Muscle of leg (tissue), 11 donors: ENCODE measurements around the gene RHNO1. TPM values are rescaled to one million over a fixed set of nuclear protein-coding genes. Genes with fewer than 3 reads are reported as not detected.

Experiments used
- DNase-seq: peaks from one replicate; pipeline ENCODE4 v3.0.0; 2013
- H3K27ac ChIP-seq: one replicate; pipeline ENCODE4 v1.5.1; 2013; ENCODE audit warnings: mild to moderate bottlenecking, low read length, control low read depth
- H3K27me3 ChIP-seq: one replicate; pipeline ENCODE4 v1.6.1; 2013; ENCODE audit warnings: low read length; ENCODE audit not compliant: control insufficient read depth, insufficient read depth
- H3K36me3 ChIP-seq: one replicate; pipeline ENCODE4 v1.6.1; 2013; ENCODE audit warnings: low read length; ENCODE audit not compliant: control insufficient read depth, insufficient read depth
- H3K4me1 ChIP-seq: one replicate; pipeline ENCODE4 v1.6.1; 2013; ENCODE audit warnings: low read length; ENCODE audit not compliant: control insufficient read depth, insufficient read depth
- H3K4me3 ChIP-seq: one replicate; pipeline ENCODE4 v1.5.1; 2013; ENCODE audit warnings: low read length, control low read depth
- H3K9me3 ChIP-seq: replicated peaks from 2 replicates; pipeline ENCODE4 v1.6.1; 2013; ENCODE audit warnings: low read depth, low read length; ENCODE audit not compliant: control insufficient read depth
- WGBS: methylation state at CpG from one replicate; pipeline ENCODE4 v1.1.5; 2013; ENCODE audit warnings: missing lambda C conversion rate; ENCODE audit not compliant: insufficient coverage; 5-methylcytosine and 5-hydroxymethylcytosine counted together
- polyA plus RNA-seq, 8 donors: library from polyadenylated mRNA; unstranded; fragments of 120-200 nt; gene quantifications; one replicate each; pipeline versions ENCODE4 v1.2.1 to v1.2.3, GENCODE V29; 2013; ENCODE audit warnings: inconsistent platforms in 1 of 8, low replicate concordance in 1 of 8; ENCODE audit not compliant: insufficient read length in 8 of 8, insufficient read depth in 1 of 8
- total RNA-seq: library from RNA; stranded (reverse); fragments of 120-200 nt; gene quantifications from one replicate; pipeline ENCODE4 v1.2.4, GENCODE V29; 2013

Gene RHNO1
- total and polyA plus RNA-seq, 9 donors, result 17.8 to 28.3 (median 24.6) TPM

- Histone ChIP-seq H3K9me3 (no peaks in the 10 kb centered on the region), H3K36me3 (peaks cover 55% of the 10 kb centered on the region), H3K27me3 (no peaks in the 10 kb centered on the region), H3K27ac (no peak overlapping the region), H3K4me3 (no peak overlapping the region), H3K4me1 (no peaks in the 10 kb centered on the region)
- WGBS, result 94% methylated on average over 2 of the region's 6 CpGs
- DNase-seq, result no peak
These were observed 48.4 kb downstream of the RHNO1 start for GRCh38 chr12:2925322-2925995.

- no peaks in the 10 kb centered on the region for H3K27me3 ChIP-seq
- no peaks in the 10 kb centered on the region for H3K4me1 ChIP-seq
- no peaks in the 10 kb centered on the region for H3K9me3 ChIP-seq
- peaks cover 52% of the 10 kb centered on the region for H3K36me3 ChIP-seq
- H3K4me3 ChIP-seq, result no peak overlapping the region
- no peak overlapping the region for H3K27ac ChIP-seq
- WGBS, result 58% methylated on average over 3 of the region's 8 CpGs
- no peak for DNase-seq
These were observed 53.8 kb downstream of the RHNO1 start for GRCh38 chr12:2930865-2931264.

GRCh38 chr12:2933586-2933985 lies 56.6 kb downstream of the RHNO1 start:
- no peak overlapping the region for H3K27ac ChIP-seq
- no peak for DNase-seq
- WGBS, result 93% methylated on average over 3 of the region's 6 CpGs
- H3K4me3 ChIP-seq, result no peak overlapping the region
- H3K27me3 ChIP-seq, result no peaks in the 10 kb centered on the region
- H3K4me1 ChIP-seq, result no peaks in the 10 kb centered on the region
- peaks cover 48% of the 10 kb centered on the region for H3K36me3 ChIP-seq
- H3K9me3 ChIP-seq, result no peaks in the 10 kb centered on the region

GRCh38 chr12:2934371-2934770 lies 57.3 kb downstream of the RHNO1 start:
- no peak for DNase-seq
- H3K27ac ChIP-seq, result no peak overlapping the region
- H3K4me3 ChIP-seq, result no peak overlapping the region
- no peaks in the 10 kb centered on the region for H3K9me3 ChIP-seq
- peaks cover 55% of the 10 kb centered on the region for H3K36me3 ChIP-seq
- H3K27me3 ChIP-seq, result no peaks in the 10 kb centered on the region
- no peaks in the 10 kb centered on the region for H3K4me1 ChIP-seq
- 69% methylated on average over 4 of the region's 6 CpGs for WGBS

GRCh38 chr12:2936301-2936700 lies 59.3 kb downstream of the RHNO1 start:
- Histone ChIP-seq H3K27ac (no peak overlapping the region), H3K36me3 (peaks cover 60% of the 10 kb centered on the region), H3K4me3 (no peak overlapping the region), H3K9me3 (no peaks in the 10 kb centered on the region), H3K4me1 (peaks cover 9% of the 10 kb centered on the region), H3K27me3 (no peaks in the 10 kb centered on the region)
- WGBS, result 94% methylated on average over 8 of the region's 11 CpGs
- DNase-seq, result no peak

- Histone ChIP-seq H3K27ac (no peak overlapping the region), H3K4me3 (no peak overlapping the region), H3K27me3 (no peaks in the 10 kb centered on the region), H3K4me1 (peaks cover 9% of the 10 kb centered on the region), H3K36me3 (peaks cover 54% of the 10 kb centered on the region), H3K9me3 (no peaks in the 10 kb centered on the region)
- DNase-seq, result no peak
- no CpG with 5 or more reads among the region's 3 CpGs for WGBS
These were observed 60.5 kb downstream of the RHNO1 start for GRCh38 chr12:2937500-2937899.

Other genes starting within 250 kb of the RHNO1 start
- 25.1 TPM for gene FKBP4, start 82.3 kb upstream of the RHNO1 start, total RNA-seq
- 10 to 100 TPM; 41.6 to 55.8 (median 45.7) TPM for gene FKBP4, start 82.3 kb upstream of the RHNO1 start, polyA plus RNA-seq
- gene ITFG2, start 64.6 kb upstream of the RHNO1 start, total RNA-seq, result 26.5 TPM
- 10 to 100 TPM; 25.3 to 38.0 (median 31.9) TPM for gene ITFG2, start 64.6 kb upstream of the RHNO1 start, polyA plus RNA-seq
- 2.3 TPM for gene NRIP2, start 42.2 kb upstream of the RHNO1 start, total RNA-seq
- 1 to 10 TPM; 5.0 to 6.6 (median 5.8) TPM for gene NRIP2, start 42.2 kb upstream of the RHNO1 start, polyA plus RNA-seq
- not detected for gene TEX52, start 20.2 kb upstream of the RHNO1 start, total RNA-seq
- gene TEX52, start 20.2 kb upstream of the RHNO1 start, polyA plus RNA-seq, result 1 to 10 TPM in 3 of 8 donors, under 1 TPM in 5; 0.19 to 1.3 (median 0.58) TPM
- 6.5 TPM for gene FOXM1, start within 50 bp of the RHNO1 start, total RNA-seq
- gene FOXM1, start within 50 bp of the RHNO1 start, polyA plus RNA-seq, result 10 to 100 TPM; 15.8 to 29.4 (median 22.7) TPM
- 21.9 TPM for gene TULP3, start 13.7 kb downstream of the RHNO1 start, total RNA-seq
- 10 to 100 TPM; 20.8 to 31.3 (median 28.4) TPM for gene TULP3, start 13.7 kb downstream of the RHNO1 start, polyA plus RNA-seq
- gene TEAD4, start 82.2 kb downstream of the RHNO1 start, total RNA-seq, result 35.5 TPM
- gene TEAD4, start 82.2 kb downstream of the RHNO1 start, polyA plus RNA-seq, result 100 to 1,000 TPM in 2 of 8 donors, 10 to 100 TPM in 6; 73.8 to 103 (median 87.2) TPM
- 56.6 TPM for gene TSPAN9, start 200.2 kb downstream of the RHNO1 start, total RNA-seq
- gene TSPAN9, start 200.2 kb downstream of the RHNO1 start, polyA plus RNA-seq, result 100 to 1,000 TPM in 7 of 8 donors, 10 to 100 TPM in 1; 92.7 to 142 (median 118) TPM